HG02970 (cell line): ENCODE measurements around the gene SYMPK.
"Not testable (repeated sequence)": the region's sequence is repeated elsewhere in the genome, so short reads cannot be mapped to it uniquely, and the experiment has no call there.

Experiments used
- ATAC-seq: cut with Tn5 transposase; IDR thresholded peaks from one replicate; pipeline ENCODE4 v1.9.1; 2021; ENCODE audit warnings: mild to moderate bottlenecking, moderate library complexity, moderate number of reproducible peaks; ENCODE audit not compliant: unreplicated experiment, low FRiP score

Gene SYMPK

DNA sequence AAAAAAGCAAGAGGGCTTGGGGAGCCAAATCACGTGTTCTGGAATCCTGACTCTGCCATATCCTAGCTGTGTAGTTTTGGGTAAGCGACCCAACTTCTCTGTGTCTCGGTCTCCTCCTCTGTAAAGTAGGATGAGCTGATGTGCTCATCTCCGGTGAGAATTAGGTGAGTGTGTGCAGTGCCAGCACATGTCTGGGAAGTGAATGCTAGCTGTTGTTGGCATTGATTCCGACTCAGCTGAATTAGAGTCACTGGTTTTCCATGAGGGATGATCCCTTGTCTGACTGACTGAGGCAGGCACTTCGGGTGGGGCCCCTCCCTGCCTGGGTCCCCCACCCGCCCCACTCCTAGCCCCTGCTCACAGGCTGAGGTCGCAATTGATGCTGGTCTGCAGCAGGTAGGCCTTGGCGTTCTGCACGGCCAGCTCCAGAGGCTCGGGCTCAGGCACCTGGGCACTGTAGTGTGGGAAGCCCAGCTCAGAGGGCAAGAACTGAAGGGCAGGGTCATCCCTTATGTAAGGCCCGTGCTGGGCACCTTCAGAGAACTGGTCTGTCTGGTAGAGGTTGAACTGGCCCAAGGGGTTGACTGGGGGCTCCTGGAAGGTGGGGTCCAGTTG is 48.7 kb downstream of the SYMPK start:
- ATAC-seq, result no peak

DNA sequence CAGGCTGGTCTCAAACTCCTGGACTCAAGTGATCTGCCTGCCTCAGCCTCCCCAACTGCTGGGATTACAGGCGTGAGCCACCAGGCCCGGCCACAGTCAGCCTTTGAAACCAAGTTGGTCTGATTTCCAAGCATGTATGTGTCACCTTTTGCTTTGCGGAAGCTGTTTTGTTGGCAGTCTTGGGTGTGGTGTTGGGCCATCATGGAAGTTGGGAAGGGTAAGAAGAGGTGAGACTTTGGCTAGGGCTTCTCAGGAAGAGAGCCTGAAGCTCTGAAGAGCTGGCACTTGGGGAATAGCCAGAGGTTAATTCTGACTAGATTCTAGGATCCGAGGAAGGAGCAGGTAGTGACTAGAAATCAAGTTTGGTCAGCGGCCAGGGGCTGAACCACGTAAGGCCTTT is 50.6 kb downstream of the SYMPK start:
- ATAC-seq, result no peak

DNA sequence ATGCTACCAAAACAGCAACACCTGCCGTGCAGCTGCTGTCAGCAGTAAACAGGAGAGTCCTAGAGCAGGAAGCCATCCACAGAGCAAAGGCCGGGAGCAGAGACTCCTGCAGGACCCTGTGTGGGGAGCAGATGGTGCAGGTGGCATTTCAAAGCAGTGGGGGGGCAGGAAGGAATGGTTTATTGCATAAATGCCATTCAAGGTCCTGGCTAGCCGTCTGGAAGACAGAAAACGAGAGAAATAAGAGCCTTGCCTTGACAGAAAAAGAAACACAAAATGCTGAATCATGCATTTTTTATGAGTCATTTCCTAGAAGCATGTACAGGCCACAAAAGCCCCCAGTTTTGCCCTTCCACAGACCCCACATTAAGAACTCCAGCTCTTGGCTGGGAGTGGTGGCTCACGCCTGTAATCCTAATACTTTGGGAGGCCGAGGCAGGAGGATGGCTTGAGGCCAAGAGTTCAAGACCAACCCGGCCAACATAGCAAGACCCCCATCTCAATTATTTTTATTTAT is 53.2 kb downstream of the SYMPK start:
- no peak for ATAC-seq

DNA sequence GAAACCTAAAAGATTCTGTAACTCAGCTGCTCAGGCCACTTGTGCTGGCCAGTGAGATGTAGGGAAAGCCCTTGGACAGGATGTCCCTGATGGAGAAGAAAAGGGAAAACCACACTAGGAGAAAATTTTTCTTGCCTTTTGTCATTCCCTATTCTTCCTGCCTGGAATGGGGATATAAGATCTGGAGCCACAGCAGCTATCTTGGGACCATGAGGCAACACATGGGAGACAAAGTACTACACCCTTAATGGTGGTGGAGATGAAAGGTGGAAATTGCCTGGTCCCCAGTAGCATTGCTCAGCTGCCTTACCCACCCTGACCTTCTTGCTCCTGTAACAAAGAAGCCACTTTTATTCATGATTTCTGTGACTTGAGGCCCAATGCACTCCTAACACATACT is 57.2 kb downstream of the SYMPK start:
- ATAC-seq, result no peak

DNA sequence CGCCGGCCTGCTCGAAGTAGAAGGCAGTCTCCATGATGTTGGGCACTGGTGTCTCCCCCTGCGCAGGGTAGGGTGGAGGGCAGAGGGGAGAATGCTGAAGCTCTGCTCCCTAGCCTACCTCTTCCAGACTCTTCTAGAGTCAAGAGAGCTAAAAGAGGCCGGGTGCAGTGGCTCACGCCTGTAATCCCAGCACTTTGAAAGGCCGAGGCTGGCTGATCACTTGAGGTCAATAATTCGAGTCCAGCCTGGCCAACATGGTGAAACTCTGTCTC is 58.1 kb downstream of the SYMPK start:
- no peak for ATAC-seq

DNA sequence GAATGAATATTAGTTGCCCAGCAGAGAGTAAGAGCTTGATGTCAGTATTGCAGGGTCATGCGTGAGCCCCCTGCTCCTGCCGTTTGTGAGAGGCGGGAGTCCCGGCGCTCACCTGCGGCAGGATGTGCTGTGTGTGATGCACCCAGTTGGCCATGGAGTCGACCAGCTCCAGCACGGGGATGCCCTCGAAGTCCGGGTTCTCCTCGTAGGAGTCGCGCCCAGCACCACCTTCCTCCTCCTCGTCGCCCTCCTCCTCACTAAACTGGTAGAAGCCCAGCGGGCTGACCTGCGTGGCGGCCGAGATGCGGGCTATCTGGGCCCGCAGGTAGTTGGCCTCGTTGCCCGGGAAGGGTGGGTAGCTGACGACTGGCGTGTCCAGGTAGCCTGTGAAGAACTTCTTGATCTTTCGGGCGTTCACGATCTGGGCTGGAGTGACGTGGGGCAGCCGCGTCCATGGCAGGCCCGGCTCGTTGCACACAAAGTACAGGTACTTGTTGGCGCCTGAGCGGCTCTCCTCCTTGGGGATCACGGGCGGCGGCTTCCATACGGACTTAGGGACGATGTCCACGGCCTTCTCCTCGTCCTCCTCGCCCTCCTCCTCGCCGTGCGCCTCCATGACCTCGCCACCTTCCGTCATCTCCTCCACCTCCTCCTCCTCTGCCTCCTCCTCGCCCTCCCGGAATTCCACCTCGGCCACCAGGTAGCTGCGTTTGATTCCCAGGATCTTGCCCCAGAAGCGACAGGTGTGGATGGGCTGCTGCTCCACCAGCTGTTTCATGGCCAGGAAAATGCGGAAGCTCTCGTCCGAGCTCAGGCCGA is 58.6 kb downstream of the SYMPK start:
- ATAC-seq, result no peak

DNA sequence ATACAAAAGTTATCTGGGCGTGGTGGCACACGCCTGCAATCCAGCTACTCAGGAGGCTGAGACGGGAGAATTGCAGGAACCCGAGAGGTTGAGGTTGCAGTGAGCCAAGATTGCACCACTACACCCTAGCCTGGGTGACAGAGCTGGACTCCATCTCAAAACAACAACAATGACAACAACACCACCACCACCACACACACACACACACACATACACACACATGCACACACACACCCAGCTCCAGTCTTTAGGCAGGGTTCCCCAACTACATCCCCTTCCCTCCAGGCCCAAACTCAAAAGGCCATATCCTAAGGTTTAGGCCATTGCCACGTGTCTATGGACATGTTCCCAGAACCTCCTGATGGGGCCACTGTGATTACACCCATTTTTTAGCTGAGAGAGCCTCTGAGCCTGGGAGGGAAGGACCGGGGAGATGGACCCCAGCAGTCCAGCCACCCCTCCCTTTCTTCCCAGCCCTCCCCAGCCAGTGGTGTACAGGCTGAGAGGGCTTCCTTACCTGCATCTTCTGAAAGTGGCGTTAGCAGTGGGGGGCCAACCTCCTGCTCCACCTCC is 61.3 kb downstream of the SYMPK start:
- no peak for ATAC-seq

DNA sequence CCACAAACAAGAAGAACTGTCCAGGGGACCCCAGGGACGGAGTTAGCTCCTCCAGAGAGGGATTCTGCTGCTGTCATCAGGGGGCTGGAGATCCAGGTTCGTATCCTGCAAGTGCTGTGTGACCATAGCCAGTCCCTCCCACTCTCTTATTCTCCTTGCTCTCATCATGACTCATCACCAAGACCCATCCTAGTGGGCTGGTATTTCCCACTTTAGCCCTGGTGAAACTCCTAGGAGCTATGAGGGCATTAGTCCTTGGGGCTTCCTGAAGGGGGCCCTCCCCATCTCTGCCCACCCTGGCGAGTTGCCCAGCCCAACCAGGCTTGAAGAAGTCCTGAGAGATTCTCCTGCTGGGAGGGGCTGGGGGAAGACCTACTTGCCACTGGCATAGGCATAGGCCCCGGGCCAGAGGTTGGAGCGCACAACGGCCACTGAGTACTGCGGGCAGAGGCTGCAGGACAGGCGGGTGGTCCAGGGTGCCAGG is 62.8 kb downstream of the SYMPK start:
- no peak for ATAC-seq

DNA sequence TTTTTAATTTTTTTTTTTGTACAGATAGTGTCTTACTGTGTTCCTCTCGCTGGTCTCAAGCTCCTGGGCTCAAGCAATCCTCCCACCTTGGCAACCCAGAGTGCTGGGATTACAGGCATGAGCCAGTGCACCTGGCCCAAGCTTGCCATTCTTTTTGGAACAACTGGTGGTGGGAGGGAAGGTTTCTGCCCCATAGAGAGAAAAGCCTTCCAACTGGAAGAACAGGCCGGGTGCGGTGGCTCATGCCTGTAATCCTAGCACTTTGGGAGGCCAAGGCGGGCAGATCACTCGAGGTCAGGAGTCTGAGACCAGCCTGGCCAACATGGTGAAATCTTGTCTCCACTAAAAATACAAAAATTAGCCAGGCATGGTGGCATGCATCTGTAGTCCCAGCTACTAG is 63.4 kb downstream of the SYMPK start:
- ATAC-seq, result not testable (repeated sequence)

DNA sequence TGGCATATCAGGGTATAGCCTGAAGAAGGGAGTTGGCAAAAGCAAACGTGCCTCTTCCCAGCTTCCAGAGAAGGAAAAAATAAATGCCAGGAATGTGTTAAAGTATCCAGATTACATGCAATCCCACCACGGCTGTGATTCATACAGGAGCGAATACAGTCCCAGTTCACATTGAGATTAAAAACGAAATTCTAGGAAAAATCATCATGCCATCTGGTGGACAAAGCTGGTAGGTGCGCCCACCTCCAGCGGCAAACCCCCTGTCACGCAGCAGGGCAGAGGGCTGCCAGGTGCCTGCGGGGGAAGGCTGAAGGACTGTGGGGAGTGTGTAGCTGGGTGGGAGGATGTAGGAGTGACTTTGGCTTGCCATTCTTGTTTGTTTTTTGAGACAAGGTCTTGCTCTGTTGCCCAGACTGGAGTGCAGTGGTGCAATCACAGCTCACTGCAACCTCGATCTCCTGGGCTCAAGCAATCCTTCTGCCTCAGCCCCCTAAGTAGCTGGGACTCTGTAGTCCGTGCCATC is 63.9 kb downstream of the SYMPK start:
- ATAC-seq, result no peak

DNA sequence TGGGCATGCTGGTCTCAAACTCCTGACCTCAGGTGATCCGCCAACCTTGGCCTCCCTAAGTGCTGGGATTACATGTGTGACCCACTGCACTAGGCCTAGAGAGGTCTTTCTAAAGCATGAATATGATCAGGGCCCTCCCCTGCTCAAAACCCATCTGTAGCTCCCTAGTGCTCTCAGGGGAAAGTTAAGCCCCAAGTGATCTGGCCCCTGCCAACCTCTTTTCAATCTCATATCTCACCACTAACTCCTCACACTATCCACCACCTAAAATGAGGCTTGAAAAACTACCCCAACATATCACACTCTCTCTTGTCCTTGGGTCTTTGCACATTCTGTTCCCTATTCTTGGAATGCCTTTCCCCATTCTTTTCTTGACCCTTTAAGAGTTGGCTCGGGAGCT is 68.3 kb downstream of the SYMPK start:
- ATAC-seq, result no peak

DNA sequence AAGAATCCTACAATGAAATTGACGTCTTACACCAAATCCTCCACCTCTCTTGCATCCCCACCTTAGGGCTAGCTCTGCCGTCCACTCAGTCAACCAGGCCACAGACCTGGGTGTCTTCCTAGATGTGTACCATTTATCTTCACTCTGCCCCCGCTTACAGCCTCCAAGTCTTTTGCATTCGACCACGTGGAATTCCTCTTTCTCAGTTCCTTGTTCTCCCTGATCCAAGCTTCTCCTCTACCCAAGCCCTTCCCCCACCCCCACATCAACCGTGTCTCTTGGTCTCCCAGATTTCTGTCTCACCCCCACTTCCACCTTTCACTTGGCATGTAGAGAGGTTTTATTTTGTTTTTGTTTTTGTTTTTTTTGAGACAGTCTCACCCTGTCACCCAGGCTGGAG is 69.1 kb downstream of the SYMPK start:
- no peak for ATAC-seq

DNA sequence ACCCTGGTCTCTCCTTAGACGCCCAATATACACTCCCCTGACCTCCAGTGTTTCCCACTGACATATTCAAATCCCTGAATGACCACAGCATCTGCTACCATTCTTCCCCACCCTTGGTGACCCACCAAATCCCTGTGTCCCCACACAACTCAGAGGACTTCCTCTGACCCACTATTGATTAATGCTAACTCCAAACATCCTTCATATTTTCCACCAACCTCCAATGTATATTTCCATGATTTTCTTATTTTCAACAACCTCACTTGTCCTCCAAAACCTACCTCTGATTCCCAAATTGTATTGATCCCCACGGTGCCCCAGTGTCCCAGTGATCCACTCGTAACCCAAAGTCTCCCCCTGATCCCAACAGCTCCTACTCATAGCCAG is 69.8 kb downstream of the SYMPK start:
- no peak for ATAC-seq

DNA sequence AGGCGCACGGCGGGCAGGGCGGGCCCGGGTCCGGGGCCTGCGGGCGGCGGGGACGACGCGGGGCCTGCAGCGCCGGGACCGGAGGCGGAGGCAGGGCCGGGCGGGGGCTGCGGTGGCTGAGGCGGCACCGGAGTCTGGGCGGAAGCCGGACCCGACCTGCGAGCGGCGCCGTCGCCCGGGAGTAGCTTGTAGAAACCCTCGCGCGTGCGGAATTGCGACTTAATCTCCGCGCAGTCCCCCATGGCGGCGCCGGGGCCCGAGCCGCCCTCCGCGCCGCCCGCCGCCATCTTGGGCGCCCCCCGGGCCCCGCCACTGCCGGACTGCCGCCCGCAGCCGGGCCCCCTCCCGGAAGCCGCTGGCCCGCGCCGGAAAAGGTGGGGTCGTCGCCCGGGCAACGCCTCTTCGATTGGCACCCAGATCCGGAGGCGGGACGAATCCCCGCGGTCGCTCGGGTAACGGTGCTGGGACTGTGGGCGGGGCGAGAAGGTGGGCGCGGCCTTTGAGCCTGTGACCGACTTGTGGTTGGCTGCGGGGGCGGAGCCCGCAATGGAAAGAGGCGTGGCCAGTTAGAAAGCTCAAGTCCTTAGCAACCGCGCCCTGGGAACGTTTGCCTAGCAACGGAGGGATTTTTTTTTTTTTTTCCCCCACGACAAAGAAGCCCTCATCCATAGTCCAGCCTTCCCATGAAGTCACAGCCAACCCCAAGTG is 70.3 kb downstream of the SYMPK start, which contains the start of gene DMWD:
Gene DMWD, minus strand, starts transcription at position 376 of the 708 bp plus-strand sequence. Its CDS starts 89 bp downstream, at position 287.
- peak; percentile 93 for ATAC-seq

DNA sequence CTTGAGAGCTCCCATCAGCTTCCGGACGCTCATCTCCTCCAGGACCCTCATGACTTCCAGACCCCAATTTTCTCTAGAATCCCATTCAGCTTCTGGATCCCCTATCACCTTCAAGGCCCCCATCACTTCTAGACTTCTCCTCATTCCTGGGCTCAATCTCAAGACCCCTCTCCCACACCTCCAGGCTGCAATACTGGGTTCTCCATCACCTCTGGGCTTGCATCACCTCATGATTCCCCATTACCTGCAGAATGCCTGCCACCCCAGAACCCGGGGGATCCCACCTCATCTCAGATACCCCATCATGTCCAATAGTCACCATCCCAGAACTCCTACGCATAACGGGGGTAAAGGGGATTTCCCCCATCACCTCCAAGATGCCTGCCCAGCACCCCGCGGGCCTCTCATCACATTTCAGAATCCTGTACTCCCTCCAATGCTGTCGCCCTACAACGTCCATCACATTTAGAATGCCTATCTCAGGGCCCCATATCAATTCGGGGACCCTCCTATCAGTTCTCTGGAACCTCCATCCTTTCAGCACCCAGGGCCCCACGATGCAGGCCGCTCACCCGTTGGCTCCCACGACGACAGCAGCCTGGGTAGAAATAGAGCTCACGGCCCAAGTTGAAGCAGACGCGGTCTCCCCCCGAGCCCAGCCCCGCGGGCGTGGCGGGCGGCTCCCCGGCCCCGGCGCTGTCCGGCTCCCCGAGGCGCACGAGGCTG is 71.0 kb downstream of the SYMPK start:
- no peak for ATAC-seq

DNA sequence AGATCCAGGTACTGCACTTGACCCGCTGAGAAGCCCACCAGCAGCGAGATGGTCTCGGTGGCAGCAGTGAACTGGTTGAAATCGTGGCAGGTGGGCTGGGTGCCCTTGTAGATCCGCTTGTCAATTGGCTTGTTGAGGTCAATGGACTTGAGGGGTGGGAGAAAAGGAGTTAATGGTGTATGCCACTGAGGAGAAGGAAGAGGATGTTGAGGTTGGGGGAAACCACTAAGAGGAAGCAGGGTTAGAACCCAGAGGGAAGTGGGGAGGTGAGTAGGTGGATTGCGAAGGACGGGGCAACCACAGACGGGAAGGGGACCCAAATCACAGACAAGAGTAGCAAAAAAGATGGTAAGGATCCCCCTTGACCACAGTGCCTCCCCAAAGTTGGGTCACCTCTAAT is 72.0 kb downstream of the SYMPK start:
- ATAC-seq, result no peak

DNA sequence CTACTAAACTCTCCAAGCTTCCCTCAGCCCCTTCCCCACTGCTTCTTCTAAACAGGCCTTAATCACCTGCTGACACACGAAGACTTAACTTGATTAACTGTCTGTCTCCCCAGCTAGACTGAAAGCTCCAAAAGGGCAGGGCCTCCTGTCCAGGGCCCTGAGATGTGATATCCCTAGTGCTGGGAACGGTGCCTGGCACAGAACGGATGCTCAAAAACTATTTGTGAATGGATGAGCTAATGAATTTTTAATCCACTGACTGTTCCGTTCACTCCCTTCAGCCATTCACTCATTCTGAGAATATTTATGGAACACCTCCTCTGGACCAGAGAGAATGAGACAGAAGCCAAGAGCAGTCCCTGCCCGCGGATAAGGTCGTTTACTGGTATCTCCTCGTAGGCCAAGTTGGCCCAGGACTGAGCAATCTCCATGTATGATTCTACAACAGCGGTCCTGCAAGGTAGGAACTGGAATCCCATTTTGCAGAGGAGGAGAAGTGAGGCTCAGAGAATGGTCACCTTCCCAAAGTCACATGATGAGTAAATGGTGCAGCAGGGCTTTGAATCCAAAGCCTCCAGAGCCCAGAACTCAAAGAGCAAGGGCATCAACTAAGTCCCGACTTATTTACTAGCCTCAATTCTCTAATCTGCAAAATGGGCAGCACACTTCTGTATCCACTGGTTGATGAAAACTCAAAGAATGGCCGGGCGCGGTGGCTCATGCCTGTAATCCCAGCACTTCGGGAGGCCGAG is 73.7 kb downstream of the SYMPK start:
- ATAC-seq, result no peak

DNA sequence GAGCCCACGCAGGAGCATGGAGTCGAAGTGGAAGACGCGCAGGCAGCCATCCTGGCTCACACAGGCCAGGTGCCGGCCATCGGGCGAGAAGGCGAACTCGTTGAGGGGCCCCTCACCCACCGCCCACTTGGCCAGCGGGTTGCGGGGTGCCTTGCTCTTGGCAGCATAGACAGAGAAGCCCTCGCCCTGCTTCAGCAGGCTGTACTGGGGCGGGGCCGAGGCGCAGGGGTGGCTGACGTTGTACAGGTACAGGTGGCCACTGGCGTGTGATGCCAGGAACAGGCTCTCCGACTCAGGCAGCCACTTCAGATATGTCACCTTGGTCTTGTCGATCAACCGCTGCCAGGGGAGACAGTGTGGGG is 76.4 kb downstream of the SYMPK start:
- ATAC-seq, result no peak

DNA sequence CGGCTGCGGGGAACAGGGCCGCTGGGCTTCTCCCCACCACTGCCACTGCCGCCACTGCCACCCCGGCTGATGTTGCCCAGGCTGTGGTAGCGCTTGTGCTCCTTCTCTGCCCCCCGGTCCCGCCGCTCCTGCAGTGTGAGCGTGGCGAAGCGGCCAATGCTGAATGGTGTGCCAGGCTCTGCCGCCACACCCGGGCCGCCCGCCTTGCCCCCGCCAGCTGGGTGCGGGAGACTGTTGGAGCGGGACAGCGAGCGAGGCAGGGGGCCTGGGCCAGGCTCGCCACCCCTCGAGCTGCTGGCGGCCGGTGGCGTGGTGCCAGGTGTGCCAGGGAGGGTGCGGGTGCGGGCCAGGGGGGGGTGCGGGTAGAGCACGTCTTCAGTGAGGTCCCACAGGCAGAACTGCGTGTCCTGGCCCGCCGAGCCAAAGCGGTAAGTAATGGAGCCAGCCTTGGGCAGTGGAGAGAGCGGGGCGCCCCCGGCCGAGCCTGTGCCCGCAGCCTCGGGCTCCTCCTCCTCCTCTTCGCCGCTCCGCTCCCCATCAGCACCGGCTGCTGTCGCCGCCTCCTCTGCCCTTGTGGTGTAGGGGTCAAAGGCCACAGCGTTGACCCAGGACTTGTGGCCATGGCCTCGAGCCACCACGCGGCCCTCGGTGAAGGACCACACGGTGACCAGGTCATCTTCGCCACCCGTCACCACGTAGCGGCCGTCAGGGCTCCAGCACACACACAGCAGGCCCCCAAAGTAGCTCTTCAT is 77.0 kb downstream of the SYMPK start:
- no peak for ATAC-seq
